ENCODE results near the gene TMEM63C.
"Not testable (repeated sequence)": the region's sequence is repeated elsewhere in the genome, so short reads cannot be mapped to it uniquely, and the experiment has no call there.

The TMEM63C gene

DNA sequence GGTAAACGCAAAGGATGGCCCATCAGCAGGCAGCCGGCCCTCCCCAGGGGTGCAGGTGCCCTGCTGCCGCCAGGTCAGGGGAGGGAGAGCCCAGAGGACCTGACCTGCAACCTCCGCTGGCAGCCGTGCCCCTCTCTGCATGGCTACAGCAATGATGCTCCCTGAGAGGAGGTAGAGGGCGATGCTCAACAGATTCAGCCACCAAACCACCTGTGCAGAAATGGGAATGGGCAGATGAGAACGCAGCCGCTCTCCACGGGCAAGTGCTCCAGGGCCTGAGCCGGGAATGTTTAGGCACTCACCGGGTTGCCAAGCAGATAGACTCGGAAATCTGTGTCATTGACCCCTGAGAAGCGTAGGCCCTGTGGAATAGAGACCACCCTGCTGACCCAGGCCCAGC is 98.1 kb downstream of the TMEM63C start:
- Mint-ChIP-seq H3K9me3 (no peaks in the 10 kb centered on the region), H3K36me3 (peaks cover 10% of the 10 kb centered on the region), H3K4me1 (no peaks in the 10 kb centered on the region)

DNA sequence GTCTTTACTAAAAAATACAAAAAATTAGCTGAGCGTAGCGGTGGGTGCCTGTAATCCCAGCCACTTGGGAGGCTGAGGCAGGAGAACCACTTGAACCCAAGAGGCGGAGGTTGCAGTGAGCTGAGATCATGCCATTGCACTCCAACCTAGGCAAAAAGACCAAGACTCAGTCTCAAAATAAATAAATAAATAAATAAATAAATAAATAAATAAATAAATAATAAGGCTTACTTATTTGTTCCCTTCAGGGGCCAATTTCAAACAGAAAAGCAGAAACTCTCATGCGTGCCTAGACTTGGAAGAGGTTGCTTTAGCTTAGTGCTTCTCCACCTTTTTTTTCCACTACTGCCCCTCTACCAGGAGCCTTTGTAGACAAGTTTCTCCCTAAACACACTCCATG is 99.3 kb downstream of the TMEM63C start:
- not testable (repeated sequence) for H3K4me3 Mint-ChIP-seq, H3K27ac Mint-ChIP-seq, H3K27me3 Mint-ChIP-seq, H3K4me1 Mint-ChIP-seq, H3K9me3 Mint-ChIP-seq
- H3K36me3 Mint-ChIP-seq: peaks cover 21% of the 10 kb centered on the region

More for the DNA sequence above, 98.1 kb downstream of the TMEM63C start:
- no peaks in the 10 kb centered on the region for H3K27me3 Mint-ChIP-seq
- no peak overlapping the region for H3K4me3 Mint-ChIP-seq
- no peak overlapping the region for H3K27ac Mint-ChIP-seq

DNA sequence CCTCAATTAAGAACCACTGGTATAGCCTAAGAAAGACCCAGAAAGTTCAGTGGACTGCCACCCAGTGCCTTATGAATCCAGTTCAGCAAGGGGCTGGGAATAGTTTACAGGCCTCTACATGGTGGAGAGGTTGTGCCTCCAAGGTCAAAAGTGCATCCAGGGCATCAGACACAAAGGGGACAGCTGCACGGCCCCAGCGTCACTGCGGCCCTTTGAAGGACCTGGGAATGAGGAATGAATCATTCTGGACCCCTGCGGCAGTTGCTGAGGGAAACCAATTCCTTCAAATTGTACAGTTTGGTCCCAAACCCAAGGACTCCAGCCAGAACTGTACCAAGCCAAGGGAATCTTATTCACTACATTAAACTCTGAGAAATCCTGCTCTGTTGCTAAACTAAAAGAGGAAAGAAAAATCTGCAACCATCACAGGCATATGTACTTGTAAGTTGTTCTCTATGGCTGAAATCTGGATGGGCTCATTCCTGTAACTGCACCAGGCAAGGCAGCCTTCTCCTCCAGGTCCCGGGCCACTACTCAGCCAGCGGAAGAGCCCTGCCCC is 100.3 kb downstream of the TMEM63C start:
- Mint-ChIP-seq H3K27me3 (no peaks in the 10 kb centered on the region), H3K4me3 (no peak overlapping the region), H3K36me3 (peaks cover 23% of the 10 kb centered on the region), H3K9me3 (no peaks in the 10 kb centered on the region), H3K4me1 (no peaks in the 10 kb centered on the region), H3K27ac (no peak overlapping the region)

DNA sequence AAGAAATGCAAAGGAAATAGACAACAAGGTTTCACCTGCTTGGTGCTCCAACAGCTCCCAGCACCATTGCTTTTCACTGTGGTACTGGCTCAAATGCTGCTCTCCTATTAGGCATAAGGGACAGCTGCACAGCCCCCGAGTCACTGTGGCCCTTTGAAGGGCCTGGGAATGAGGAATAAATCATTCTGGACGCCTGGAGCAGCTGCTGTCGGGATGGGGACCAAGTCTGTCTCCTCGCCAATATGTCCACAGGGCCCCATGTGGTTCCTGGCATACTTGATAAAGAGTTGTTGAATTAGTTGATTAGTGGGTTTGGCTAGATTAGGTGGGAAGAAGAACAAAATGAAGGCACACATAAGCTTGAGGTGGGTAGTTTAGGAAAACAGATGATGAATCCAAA is 102.5 kb downstream of the TMEM63C start:
- H3K4me3 Mint-ChIP-seq: no peak overlapping the region
- no peaks in the 10 kb centered on the region for H3K9me3 Mint-ChIP-seq
- H3K27me3 Mint-ChIP-seq: no peaks in the 10 kb centered on the region
- no peaks in the 10 kb centered on the region for H3K4me1 Mint-ChIP-seq
- H3K27ac Mint-ChIP-seq: no peak overlapping the region
- H3K36me3 Mint-ChIP-seq: peaks cover 23% of the 10 kb centered on the region

DNA sequence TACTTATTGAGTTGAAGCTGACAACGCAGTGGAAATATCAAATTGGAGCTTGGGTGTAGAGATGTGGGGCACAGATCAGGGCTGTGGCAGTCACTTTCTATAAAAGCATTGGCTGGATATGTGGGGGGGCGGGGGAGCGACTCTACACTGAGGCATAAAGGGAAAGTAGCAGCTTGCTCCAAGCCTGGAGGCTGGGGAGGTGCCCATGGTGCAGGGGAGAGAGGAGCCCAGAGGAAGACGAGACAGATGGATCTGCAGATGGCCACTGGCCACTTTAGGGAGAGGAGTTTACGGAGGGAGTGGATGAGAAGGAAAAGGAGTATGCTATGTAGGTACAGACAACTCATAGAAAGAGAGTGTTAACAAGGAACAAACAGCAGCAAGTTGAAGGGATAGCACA is 102.9 kb downstream of the TMEM63C start:
- no peak overlapping the region for H3K27ac Mint-ChIP-seq
- no peak overlapping the region for H3K4me3 Mint-ChIP-seq
- H3K4me1 Mint-ChIP-seq: no peaks in the 10 kb centered on the region
- peaks cover 23% of the 10 kb centered on the region for H3K36me3 Mint-ChIP-seq
- no peaks in the 10 kb centered on the region for H3K9me3 Mint-ChIP-seq
- no peaks in the 10 kb centered on the region for H3K27me3 Mint-ChIP-seq

DNA sequence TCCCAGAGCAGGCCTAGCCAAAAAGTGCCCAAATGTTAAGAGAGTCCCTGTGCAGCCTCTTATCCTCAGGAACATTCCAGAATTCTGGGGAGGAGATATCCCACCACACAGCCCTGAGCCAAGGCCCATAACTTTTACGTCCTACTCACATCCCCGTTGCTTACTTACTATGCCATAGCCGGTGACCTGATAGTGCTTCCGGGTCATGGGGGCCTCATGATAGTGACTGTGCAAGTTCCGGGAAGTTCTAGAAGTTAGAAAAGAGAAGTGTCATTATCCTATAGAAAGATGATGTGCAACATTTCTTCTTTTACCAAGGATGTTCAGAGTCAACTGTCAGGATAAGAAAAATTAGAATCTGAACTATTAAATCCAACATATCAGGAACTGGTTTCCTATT is 105.0 kb downstream of the TMEM63C start:
- H3K9me3 Mint-ChIP-seq: no peaks in the 10 kb centered on the region
- H3K27me3 Mint-ChIP-seq: no peaks in the 10 kb centered on the region
- no peak overlapping the region for H3K4me3 Mint-ChIP-seq
- H3K36me3 Mint-ChIP-seq: peaks cover 26% of the 10 kb centered on the region
- H3K4me1 Mint-ChIP-seq: no peaks in the 10 kb centered on the region
- no peak overlapping the region for H3K27ac Mint-ChIP-seq

DNA sequence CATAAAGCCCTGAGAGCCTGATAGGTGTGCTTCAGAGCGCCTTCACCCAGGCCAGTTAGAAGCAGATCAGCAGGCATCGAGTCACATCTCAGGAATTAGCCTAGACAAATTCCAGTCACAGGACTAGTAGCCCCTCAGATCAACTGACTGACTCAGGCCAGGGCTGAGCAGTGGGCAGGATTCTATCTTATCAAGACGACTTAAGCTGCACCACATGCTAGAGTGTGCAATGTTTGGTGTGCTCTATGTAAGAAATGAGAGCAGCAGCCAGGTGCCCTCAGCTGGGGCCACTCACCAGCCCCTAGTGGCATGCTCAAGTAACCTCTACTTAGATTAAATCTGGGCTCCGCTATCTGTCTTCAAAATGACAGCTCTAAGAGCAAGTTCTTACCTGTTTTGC is 109.1 kb downstream of the TMEM63C start:
- H3K4me1 Mint-ChIP-seq: no peaks in the 10 kb centered on the region
- no peaks in the 10 kb centered on the region for H3K27me3 Mint-ChIP-seq
- H3K9me3 Mint-ChIP-seq: no peaks in the 10 kb centered on the region
- no peak overlapping the region for H3K27ac Mint-ChIP-seq
- H3K4me3 Mint-ChIP-seq: no peak overlapping the region
- peaks cover 9% of the 10 kb centered on the region for H3K36me3 Mint-ChIP-seq

DNA sequence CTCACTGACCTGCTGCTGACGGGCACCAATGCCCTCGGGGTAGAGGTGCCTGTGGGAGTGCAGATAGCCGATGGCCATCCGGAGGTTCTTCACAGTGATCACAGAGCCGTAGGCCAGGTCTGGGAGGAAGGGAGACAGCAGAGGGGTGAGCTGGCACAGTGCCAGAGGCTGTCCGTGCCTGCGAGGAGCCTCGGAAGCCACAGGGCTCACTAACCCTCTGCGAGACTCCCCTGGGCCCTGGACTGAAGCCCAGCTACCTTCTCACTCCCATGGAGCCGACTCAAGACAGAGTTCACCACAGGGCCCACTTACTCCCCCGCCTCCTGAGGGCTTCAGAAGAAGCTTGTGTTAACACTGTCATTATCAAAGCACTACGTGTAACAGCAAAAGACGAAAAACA is 114.6 kb downstream of the TMEM63C start:
- Mint-ChIP-seq H3K27me3 (no peaks in the 10 kb centered on the region), H3K27ac (no peak overlapping the region), H3K9me3 (no peaks in the 10 kb centered on the region), H3K36me3 (peaks cover 4% of the 10 kb centered on the region), H3K4me3 (no peak overlapping the region), H3K4me1 (no peaks in the 10 kb centered on the region)

DNA sequence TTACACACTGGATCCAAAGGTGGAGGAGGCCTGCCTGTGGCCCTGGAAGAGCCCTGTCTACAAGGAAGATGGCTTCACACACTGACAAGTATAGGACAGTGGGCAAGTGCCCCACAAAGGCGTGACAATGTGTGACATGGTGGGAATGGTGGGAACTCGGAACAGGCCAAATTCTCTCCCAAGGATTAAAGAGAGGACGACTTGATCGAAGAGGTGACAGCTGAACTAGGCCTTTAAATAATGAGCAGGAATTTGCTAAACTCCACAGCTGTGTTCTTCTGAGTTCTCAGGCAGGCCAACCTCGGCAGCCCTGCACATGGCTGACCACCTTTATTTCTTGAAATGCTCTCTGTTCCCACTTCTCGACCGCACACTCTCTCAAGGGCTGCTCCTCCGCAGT is 115.3 kb downstream of the TMEM63C start:
- peaks cover 4% of the 10 kb centered on the region for H3K36me3 Mint-ChIP-seq
- no peak overlapping the region for H3K27ac Mint-ChIP-seq
- H3K9me3 Mint-ChIP-seq: no peaks in the 10 kb centered on the region
- H3K4me1 Mint-ChIP-seq: no peaks in the 10 kb centered on the region
- H3K4me3 Mint-ChIP-seq: no peak overlapping the region
- no peaks in the 10 kb centered on the region for H3K27me3 Mint-ChIP-seq

DNA sequence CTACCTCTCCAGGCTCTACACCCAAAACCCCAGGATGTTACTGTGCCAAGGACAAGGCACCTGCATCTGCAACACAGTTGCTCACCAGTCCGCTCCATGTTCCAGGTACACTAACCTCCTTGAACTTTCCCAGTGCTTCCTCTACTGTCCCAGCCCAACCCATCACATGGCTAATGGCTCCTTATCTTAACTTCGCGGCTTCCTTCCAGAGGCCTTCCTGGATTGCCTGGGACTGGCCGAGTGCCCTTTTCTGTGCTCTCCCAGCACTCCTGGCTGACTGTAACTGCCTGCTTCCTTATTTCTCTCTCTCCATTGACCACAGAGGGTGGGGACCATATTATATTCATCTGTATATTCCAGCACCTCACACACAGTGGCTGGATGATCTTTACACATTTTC is 118.2 kb downstream of the TMEM63C start:
- H3K27me3 Mint-ChIP-seq: no peaks in the 10 kb centered on the region
- H3K27ac Mint-ChIP-seq: no peak overlapping the region
- H3K36me3 Mint-ChIP-seq: peaks cover 4% of the 10 kb centered on the region
- H3K4me1 Mint-ChIP-seq: peaks cover 5% of the 10 kb centered on the region
- H3K4me3 Mint-ChIP-seq: no peak overlapping the region
- no peaks in the 10 kb centered on the region for H3K9me3 Mint-ChIP-seq

DNA sequence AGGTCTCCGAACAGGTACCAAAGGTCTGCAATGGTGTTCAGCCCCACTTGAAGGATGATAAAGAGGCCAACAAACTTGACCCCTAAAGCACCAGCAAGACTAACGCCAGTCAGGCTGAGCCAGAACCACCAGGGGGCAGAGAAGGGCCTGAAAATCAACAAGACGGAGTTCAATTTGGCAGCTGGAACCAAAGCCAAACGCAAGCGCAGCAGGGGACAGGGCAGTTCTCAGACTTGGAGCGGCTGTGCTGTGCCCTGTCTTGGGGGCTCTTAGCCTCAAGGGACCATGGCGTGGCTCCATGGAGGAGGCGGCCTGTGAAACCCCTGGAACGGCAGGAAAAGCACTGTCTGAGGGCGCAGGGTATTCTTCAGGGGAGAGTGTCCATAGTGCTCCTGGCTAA is 119.5 kb downstream of the TMEM63C start:
- H3K4me3 Mint-ChIP-seq: no peak overlapping the region
- peaks cover 5% of the 10 kb centered on the region for H3K4me1 Mint-ChIP-seq
- H3K9me3 Mint-ChIP-seq: no peaks in the 10 kb centered on the region
- H3K27me3 Mint-ChIP-seq: no peaks in the 10 kb centered on the region
- H3K27ac Mint-ChIP-seq: no peak overlapping the region
- H3K36me3 Mint-ChIP-seq: peaks cover 5% of the 10 kb centered on the region

DNA sequence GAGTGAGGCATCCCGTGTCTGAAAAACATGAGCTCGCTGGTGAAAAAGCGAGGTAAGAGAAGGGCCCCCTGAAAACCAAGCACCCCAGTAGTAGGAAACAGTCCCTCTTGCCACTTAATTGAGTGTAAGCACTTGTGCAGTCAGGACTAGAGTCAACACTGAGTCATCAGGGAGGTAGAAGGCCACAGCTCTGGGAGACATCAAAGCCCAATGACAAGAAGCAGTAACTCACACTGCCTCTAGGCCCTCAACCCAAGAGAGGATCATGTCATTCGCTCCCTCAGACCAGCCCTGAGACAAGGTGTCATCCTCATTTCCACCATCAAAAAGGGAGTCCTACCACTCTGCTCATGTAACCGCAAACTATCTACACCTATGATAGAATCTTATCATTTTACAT is 121.3 kb downstream of the TMEM63C start:
- Mint-ChIP-seq H3K27me3 (no peaks in the 10 kb centered on the region), H3K27ac (no peak overlapping the region), H3K36me3 (peaks cover 5% of the 10 kb centered on the region), H3K9me3 (no peaks in the 10 kb centered on the region), H3K4me3 (no peak overlapping the region), H3K4me1 (peaks cover 5% of the 10 kb centered on the region)

DNA sequence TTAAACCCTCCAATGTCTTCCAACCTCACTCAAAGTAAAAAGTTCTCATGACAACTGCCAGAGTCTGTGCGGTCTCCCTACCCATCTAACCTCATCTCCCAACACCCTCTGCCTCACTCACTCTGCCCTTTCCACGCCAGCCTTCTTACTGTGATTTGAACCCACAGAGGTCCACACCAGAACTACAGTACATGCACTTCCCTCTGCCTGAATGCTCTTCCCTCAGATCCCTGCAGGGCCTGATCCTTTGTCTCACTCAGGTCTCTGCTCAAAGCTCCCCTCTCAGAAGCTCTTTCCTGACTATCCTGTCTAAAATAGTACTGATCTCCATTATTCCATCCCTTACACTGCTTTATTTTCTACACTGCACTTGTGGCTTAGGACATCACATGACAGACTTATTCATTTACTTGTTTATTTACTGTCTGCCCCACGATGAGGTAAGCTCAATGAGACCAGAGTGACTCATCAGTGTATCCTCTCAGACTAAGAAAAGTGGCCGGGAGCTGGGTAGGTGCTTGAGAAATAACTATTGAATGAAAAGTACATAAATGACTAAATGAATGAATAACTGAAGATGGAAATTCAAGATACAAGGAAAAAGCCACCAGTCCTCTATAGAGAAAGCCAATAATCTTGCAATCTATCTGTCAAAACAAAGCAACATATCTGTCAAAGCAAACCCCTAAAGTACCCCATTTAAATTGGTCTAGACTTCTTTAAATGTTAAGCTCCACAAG is 122.0 kb downstream of the TMEM63C start:
- H3K27me3 Mint-ChIP-seq: no peaks in the 10 kb centered on the region
- no peak overlapping the region for H3K27ac Mint-ChIP-seq
- no peaks in the 10 kb centered on the region for H3K9me3 Mint-ChIP-seq
- H3K36me3 Mint-ChIP-seq: peaks cover 2% of the 10 kb centered on the region
- no peak overlapping the region for H3K4me3 Mint-ChIP-seq
- peaks cover 5% of the 10 kb centered on the region for H3K4me1 Mint-ChIP-seq

DNA sequence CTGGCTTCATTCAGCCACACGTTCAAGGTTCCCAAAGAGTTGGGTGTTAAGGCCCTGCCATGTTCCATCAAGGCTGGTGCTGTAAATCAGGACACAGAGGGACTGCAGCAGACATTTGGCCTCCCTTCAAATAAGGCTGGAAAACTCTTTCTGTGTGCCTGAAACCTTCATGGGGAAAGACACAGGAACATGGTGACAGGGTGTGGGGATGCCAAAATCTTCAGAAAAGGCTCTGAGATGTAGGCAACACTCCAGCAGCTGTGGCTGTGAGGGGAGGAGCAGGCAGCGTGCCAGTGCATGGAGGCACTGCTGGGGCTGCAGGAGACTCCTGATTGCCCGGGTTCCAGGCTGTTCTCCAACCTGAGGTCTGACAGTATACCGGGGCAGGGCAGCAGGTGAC is 124.1 kb downstream of the TMEM63C start:
- H3K27ac Mint-ChIP-seq: no peak overlapping the region
- peaks cover 2% of the 10 kb centered on the region for H3K36me3 Mint-ChIP-seq
- H3K4me1 Mint-ChIP-seq: peaks cover 5% of the 10 kb centered on the region
- H3K9me3 Mint-ChIP-seq: no peaks in the 10 kb centered on the region
- no peak overlapping the region for H3K4me3 Mint-ChIP-seq
- no peaks in the 10 kb centered on the region for H3K27me3 Mint-ChIP-seq

DNA sequence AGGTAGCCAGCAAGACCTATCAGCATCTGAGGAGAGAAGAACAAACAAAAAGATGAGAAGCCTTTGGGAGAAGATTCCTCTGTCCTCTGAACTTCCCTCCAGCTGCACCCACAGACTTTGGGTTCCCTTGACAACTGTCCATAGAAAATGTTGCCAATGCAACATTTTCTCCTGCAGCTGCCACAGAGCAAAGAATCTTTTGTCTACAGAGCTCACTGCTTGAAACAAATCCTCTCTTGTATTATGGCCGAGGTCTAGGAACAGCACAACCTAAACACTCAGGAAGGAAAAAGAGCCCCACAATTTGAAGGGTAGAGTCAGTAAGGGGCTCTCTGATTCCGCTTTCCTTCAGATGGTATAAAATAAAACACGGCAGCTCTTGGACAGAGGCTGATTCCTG is 124.8 kb downstream of the TMEM63C start:
- Mint-ChIP-seq H3K9me3 (no peaks in the 10 kb centered on the region), H3K36me3 (peaks cover 2% of the 10 kb centered on the region), H3K4me1 (peaks cover 5% of the 10 kb centered on the region), H3K4me3 (no peak overlapping the region), H3K27ac (peak overlapping the region; percentile 38), H3K27me3 (no peaks in the 10 kb centered on the region)

DNA sequence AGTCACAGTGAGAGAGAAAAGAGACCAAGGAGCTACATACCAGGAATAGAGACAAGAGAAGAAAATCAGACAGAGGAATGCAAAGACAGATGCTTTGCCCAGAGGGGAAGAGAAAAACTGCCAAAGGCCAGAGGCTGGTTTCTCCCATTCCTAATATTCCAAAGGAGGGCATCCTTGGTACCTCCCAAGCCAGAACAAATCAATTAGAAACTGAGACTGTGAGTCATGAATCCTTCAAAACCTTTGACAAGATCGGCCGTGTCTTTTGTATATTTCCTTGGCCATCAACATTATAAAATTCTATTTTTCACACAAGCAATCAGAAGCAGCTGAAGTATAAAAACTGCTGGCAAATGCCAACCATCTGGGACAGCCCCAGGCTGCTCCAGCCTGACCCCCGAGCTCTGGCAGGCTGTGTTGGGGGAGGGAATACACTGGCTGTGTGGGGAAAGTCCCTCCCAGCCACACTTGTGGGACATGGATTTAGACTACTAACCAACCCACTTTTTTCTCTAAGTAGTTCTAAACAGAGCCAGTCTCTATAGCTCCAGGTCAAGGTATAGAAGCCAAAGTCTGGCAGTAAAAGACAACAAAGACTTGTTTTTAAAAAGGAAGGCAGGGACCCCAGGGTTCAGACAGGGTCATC is 125.4 kb downstream of the TMEM63C start:
- Mint-ChIP-seq H3K27me3 (no peaks in the 10 kb centered on the region), H3K4me1 (peaks cover 5% of the 10 kb centered on the region), H3K4me3 (no peak overlapping the region), H3K27ac (peak overlapping the region; percentile 38), H3K9me3 (no peaks in the 10 kb centered on the region), H3K36me3 (peaks cover 2% of the 10 kb centered on the region)
